ENCODE results near the gene GM2A.

DNA sequence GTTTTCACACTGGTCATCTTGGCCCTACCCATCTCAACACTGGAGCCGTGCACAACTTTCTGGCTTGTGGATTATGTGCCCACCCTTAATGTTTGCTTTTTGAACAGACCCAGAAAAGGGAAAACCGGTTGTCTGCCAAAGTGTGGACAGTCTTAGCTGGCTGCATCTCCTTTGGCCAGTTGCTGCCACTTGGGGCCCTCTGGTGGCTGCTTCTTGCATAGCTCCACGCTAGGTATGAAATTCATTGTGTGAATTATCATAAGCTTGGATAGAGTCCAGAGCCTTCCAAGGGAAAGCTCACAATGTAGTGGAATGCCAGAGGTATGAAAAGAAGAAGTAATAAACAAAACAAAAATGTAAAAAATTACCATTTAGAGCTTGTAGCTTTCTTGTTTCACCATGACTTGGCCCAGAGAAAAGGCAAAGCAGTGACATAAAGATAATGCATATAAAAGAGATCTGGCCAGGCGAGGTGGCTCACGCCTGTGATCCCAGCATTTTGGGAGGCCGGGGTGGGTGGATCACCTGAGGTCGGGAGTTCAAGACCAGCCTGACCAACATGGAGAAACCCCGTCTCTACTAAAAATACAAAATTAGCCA lies 63.1 kb downstream of the GM2A start:
- TF ChIP-seq POLR2A (IDR thresholded peaks at IDR 0.05) (no peak), EP300 (IDR thresholded peaks at IDR 0.05) (no peak)
- TF ChIP-seq, protein P1, sequence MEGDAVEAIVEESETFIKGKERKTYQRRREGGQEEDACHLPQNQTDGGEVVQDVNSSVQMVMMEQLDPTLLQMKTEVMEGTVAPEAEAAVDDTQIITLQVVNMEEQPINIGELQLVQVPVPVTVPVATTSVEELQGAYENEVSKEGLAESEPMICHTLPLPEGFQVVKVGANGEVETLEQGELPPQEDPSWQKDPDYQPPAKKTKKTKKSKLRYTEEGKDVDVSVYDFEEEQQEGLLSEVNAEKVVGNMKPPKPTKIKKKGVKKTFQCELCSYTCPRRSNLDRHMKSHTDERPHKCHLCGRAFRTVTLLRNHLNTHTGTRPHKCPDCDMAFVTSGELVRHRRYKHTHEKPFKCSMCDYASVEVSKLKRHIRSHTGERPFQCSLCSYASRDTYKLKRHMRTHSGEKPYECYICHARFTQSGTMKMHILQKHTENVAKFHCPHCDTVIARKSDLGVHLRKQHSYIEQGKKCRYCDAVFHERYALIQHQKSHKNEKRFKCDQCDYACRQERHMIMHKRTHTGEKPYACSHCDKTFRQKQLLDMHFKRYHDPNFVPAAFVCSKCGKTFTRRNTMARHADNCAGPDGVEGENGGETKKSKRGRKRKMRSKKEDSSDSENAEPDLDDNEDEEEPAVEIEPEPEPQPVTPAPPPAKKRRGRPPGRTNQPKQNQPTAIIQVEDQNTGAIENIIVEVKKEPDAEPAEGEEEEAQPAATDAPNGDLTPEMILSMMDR (IDR thresholded peaks at IDR 0.05): peak; percentile 23 to 42 (median 33)
